Neural cell (in vitro differentiated cells): ENCODE measurements around the gene MVD. TPM values are rescaled to one million over a fixed set of nuclear protein-coding genes. Genes with fewer than 3 reads are reported as not detected.

Source experiments
- H2AFZ ChIP-seq: fragments of 200-600, 300-800 bp; sonication (generic), shearing (Covaris generic); 2 replicates; pipeline ENCODE4 v1.6.0; 2014; ENCODE audit warnings: low read depth, mild to moderate bottlenecking, antibody characterized with exemption, low read length, moderate library complexity
- H3F3A ChIP-seq: fragments of 200-600 bp; shearing (Covaris generic); 2 replicates; pipeline ENCODE4 v1.6.1; 2016; ENCODE audit warnings: mild to moderate bottlenecking, moderate library complexity, mixed read lengths, antibody characterized with exemption, low read length; ENCODE audit not compliant: insufficient read depth, poor library complexity, severe bottlenecking
- H3K27ac ChIP-seq: fragments of 200-600, 300-800 bp; sonication (generic), shearing (Covaris generic); 2 replicates; pipeline ENCODE4 v1.5.1; 2014; ENCODE audit warnings: mild to moderate bottlenecking, low read length, moderate library complexity
- H3K27me3 ChIP-seq: fragments of 300-800, 200-600 bp; sonication (generic), shearing (Covaris generic); 2 replicates; pipeline ENCODE4 v1.6.0; 2014; ENCODE audit warnings: mild to moderate bottlenecking, low read depth, low read length, moderate library complexity; ENCODE audit not compliant: insufficient read depth
- H3K36me3 ChIP-seq: fragments of 300-800, 200-600 bp; sonication (generic), shearing (Covaris generic); 2 replicates; pipeline ENCODE4 v1.5.1; 2014; ENCODE audit warnings: mild to moderate bottlenecking, antibody characterized with exemption, low read length, moderate library complexity; ENCODE audit not compliant: insufficient read depth
- H3K4me2 ChIP-seq: fragments of 300-800, 200-600 bp; sonication (generic), shearing (Covaris generic); 2 replicates; pipeline ENCODE4 v1.6.0; 2014; ENCODE audit warnings: mild to moderate bottlenecking, low read length
- H3K4me3 ChIP-seq: fragments of 300-800, 200-600 bp; sonication (generic), shearing (Covaris generic); 2 replicates; pipeline ENCODE4 v1.5.1; 2014; ENCODE audit warnings: mild to moderate bottlenecking, low read length, moderate library complexity
- H3K79me2 ChIP-seq: fragments of 200-600 bp; shearing (Covaris generic); replicated peaks from 2 replicates; pipeline ENCODE4 v1.6.0; 2014; ENCODE audit warnings: mild to moderate bottlenecking, low read length, moderate library complexity; ENCODE audit not compliant: insufficient read depth
- H3K9ac ChIP-seq: fragments of 300-800, 200-600 bp; sonication (generic), shearing (Covaris generic); 2 replicates; pipeline ENCODE4 v1.6.1; 2016; ENCODE audit warnings: mild to moderate bottlenecking, low read length, mixed read lengths
- H3K9me2 ChIP-seq: fragments of 200-600 bp; shearing (Covaris generic); 2 replicates; pipeline ENCODE4 v1.6.1; 2016; ENCODE audit warnings: mild to moderate bottlenecking, low read length, mixed read lengths; ENCODE audit not compliant: insufficient read depth
- H3K9me3 ChIP-seq: fragments of 200-600, 300-800 bp; sonication (generic), shearing (Covaris generic); 2 replicates; pipeline ENCODE4 v1.6.1; 2016; ENCODE audit warnings: mild to moderate bottlenecking, mixed run types, low read length, moderate library complexity, mixed read lengths
- H4K20me1 ChIP-seq: fragments of 200-600 bp; shearing (Covaris generic); 2 replicates; pipeline ENCODE4 v1.6.1; 2016; ENCODE audit warnings: mild to moderate bottlenecking, mixed run types; ENCODE audit not compliant: insufficient read depth
- CTCF ChIP-seq: fragments of 450-650 bp; IDR thresholded peaks from 2 replicates; pipeline ENCODE4 v1.5.1; 2014; ENCODE audit warnings: antibody characterized with exemption, mild to moderate bottlenecking, moderate library complexity; ENCODE audit not compliant: poor library complexity, severe bottlenecking
- EP300 ChIP-seq: fragments of 450-650 bp; conservative IDR thresholded peaks from 2 replicates; pipeline ENCODE4 v1.6.1; 2014; ENCODE audit warnings: antibody characterized with exemption, mild to moderate bottlenecking, moderate library complexity; ENCODE audit not compliant: poor library complexity, severe bottlenecking
- EZH2 ChIP-seq: fragments of 200-600, 300-800 bp; shearing (Covaris generic), sonication (generic); IDR thresholded peaks from 2 replicates; pipeline ENCODE4 v1.6.1; 2014; ENCODE audit warnings: antibody characterized with exemption, low read length, borderline replicate concordance, mild to moderate bottlenecking; ENCODE audit not compliant: insufficient read depth, poor library complexity, severe bottlenecking
- MXI1 ChIP-seq: fragments of 450-650 bp; conservative IDR thresholded peaks from 2 replicates; pipeline ENCODE4 v1.6.1; 2014; ENCODE audit warnings: antibody characterized with exemption, mild to moderate bottlenecking; ENCODE audit not compliant: poor library complexity, severe bottlenecking
- POLR2AphosphoS5 ChIP-seq: IDR thresholded peaks from 2 replicates; pipeline ENCODE4 v1.6.1; 2012
- RAD21 ChIP-seq: fragments of 450-650 bp; conservative IDR thresholded peaks from 2 replicates; pipeline ENCODE4 v1.6.1; 2014; ENCODE audit warnings: antibody characterized with exemption, mild to moderate bottlenecking, moderate library complexity
- REST ChIP-seq: IDR thresholded peaks from 2 replicates; pipeline ENCODE4 v1.6.1; 2012; ENCODE audit warnings: borderline replicate concordance
- SMC3 ChIP-seq: fragments of 450-650 bp; conservative IDR thresholded peaks from 2 replicates; pipeline ENCODE4 v1.6.1; 2014; ENCODE audit warnings: antibody characterized with exemption, mild to moderate bottlenecking, moderate library complexity; ENCODE audit not compliant: poor library complexity
- TAF1 ChIP-seq: IDR thresholded peaks from 2 replicates; pipeline ENCODE4 v1.6.1; 2012; ENCODE audit warnings: low read depth
- polyA minus RNA-seq: library from RNA; depleted of rRNA, polyadenylated mRNA; stranded (reverse); fragments of >200 nt; gene quantifications from 2 replicates; pipeline ENCODE4 v1.2.3, GENCODE V29; 2014
- polyA plus RNA-seq: library from polyadenylated mRNA; depleted of rRNA; stranded (reverse); fragments of >200 nt; gene quantifications from 2 replicates; pipeline ENCODE4 v1.2.3, GENCODE V29; 2014

MVD gene
- polyA plus RNA-seq (232 and 303 TPM in 2 replicates), polyA minus RNA-seq (119 and 135 TPM in 2 replicates)

- Histone ChIP-seq H3K9me3 (no peaks in the 10 kb centered on the region), H3K4me2 (peak within 1 kb of the TSS; percentile 59), H3K4me3 (peak within 1 kb of the TSS; percentile 94), H3K27me3 (no peaks in the 10 kb centered on the region), H4K20me1 (no peaks in the 10 kb centered on the region), H3K36me3 (no peaks in the 10 kb centered on the region), H3K9me2 (no peaks in the 10 kb centered on the region), H3F3A (no peaks in the 10 kb centered on the region), H3K27ac (peak within 1 kb of the TSS; percentile 94), H3K9ac (peak within 1 kb of the TSS; percentile 97), H3K79me2 (peaks cover 28% of the 10 kb centered on the region), H2AFZ (peak within 1 kb of the TSS; percentile 93)
- TF ChIP-seq EP300 (peak; percentile 58), SMC3 (peak; percentile 39), EZH2 (no peak), MXI1 (peak; percentile 82), TAF1 (peak; percentile 63), CTCF (peak; percentile 47), REST (peak; percentile 76), RAD21 (peak; percentile 24), POLR2AphosphoS5 (peak; percentile 93)
Measured at GRCh38 chr16:88662843-88663606, at the start of gene MVD. Gene MVD (minus strand): TSS chr16:88663091. CDS start chr16:88663080, 11 bp downstream.

GRCh38 chr16:88712362-88712979 lies 49.6 kb upstream of the MVD start:
- H3K27ac ChIP-seq = no peak overlapping the region

More at GRCh38 chr16:88712362-88712979, 49.6 kb upstream of the MVD start:
- no peak for TF ChIP-seq CTCF
- Histone ChIP-seq H3K36me3 (no peaks in the 10 kb centered on the region), H3K27me3 (no peaks in the 10 kb centered on the region), H3K4me2 (no peak overlapping the region), H2AFZ (no peak overlapping the region), H3K79me2 (peaks cover under 1% of the 10 kb centered on the region), H3K9ac (no peak overlapping the region), H3K9me2 (no peaks in the 10 kb centered on the region), H3F3A (no peaks in the 10 kb centered on the region), H3K9me3 (no peaks in the 10 kb centered on the region), H3K4me3 (no peak overlapping the region), H4K20me1 (no peaks in the 10 kb centered on the region)
